B cell (primary cell): Measurements from ENCODE around the gene MYLK4. TPM values are rescaled to one million over a fixed set of nuclear protein-coding genes. Genes with fewer than 3 reads are reported as not detected.
A peak's percentile ranks its signal among the peaks of the same experiment; 100 is the strongest.

Experiments used
- ATAC-seq: fragments of 200-7000 bp; cut with Tn5 transposase; one replicate; pipeline ENCODE4 v1.10.0; 2021; ENCODE audit warnings: low read depth, mild to moderate bottlenecking, moderate number of reproducible peaks, moderate library complexity
- CTCF ChIA-PET: fragments of 350-600 bp; sonication (Branson Sonifier 250); formaldehyde crosslinking; loops from one replicate; lab custom pipeline; 2021; ENCODE audit warnings: antibody characterized with exemption, inconsistent platforms; lab: Charles Lee
- POLR2A ChIA-PET: fragments of 350-600 bp; sonication (Branson Sonifier 250); formaldehyde crosslinking; loops from one replicate; lab custom pipeline; 2021; ENCODE audit warnings: antibody characterized with exemption; lab: Charles Lee
- DNase-seq: peaks from one replicate; pipeline ENCODE4 v3.0.0; 2013
- H2AFZ ChIP-seq: 2 replicates; pipeline ENCODE4 v1.6.1; 2012; ENCODE audit warnings: mild to moderate bottlenecking, low read depth, low read length; ENCODE audit not compliant: insufficient read depth, poor library complexity, severe bottlenecking
- H3K27ac ChIP-seq, 2 donors: 1 replicate in 1 of 2; 2 replicates in 1 of 2; pipeline ENCODE4 v1.5.1; 2012 to 2013; ENCODE audit warnings: low read length in 2 of 2, mild to moderate bottlenecking in 2 of 2, moderate library complexity in 1 of 2
- H3K27me3 ChIP-seq, 4 experiments: fragments of 200-600 bp in 1 of 4; sonication (generic) in 1 of 4; replicated peaks in 1 of 4; 1 replicate in 2 of 4; 2 replicates in 2 of 4; pipeline versions ENCODE4 v1.6.1 to v1.7.0; 2013 to 2016; ENCODE audit warnings: low read length in 3 of 4, mild to moderate bottlenecking in 2 of 4, mixed read lengths in 1 of 4, moderate library complexity in 1 of 4; ENCODE audit not compliant: insufficient read depth in 4 of 4, control insufficient read depth in 3 of 4; ENCODE audit errors: control extremely low read depth in 1 of 4
- H3K36me3 ChIP-seq, 2 experiments: replicated peaks in 1 of 2; 1 replicate in 1 of 2; 2 replicates in 1 of 2; pipeline versions ENCODE4 v1.6.1 to v1.7.1; 2013; ENCODE audit warnings: low read length in 1 of 2; ENCODE audit not compliant: insufficient read depth in 2 of 2, control insufficient read depth in 1 of 2; ENCODE audit errors: control extremely low read depth in 1 of 2, extremely low read depth in 1 of 2
- H3K4me1 ChIP-seq, 2 donors: fragments of 200-600 bp in 1 of 2; sonication (generic) in 1 of 2; 1 replicate in 1 of 2; 2 replicates in 1 of 2; pipeline versions ENCODE4 v1.5.1 to v1.6.1; 2013 to 2017; ENCODE audit warnings: low read length in 2 of 2; ENCODE audit not compliant: control insufficient read depth in 2 of 2, insufficient read depth in 2 of 2
- H3K4me2 ChIP-seq: replicated peaks from 2 replicates; pipeline ENCODE3; 2012; ENCODE audit warnings: mild to moderate bottlenecking, low read depth, low read length; ENCODE audit not compliant: poor library complexity, severe bottlenecking
- H3K4me3 ChIP-seq, 5 experiments: fragments of 200-600 bp in 1 of 5; sonication (generic) in 1 of 5; 1 replicate in 3 of 5; 2 replicates in 2 of 5; pipeline versions ENCODE4 v1.5.1 to v1.7.0; 2011 to 2016; ENCODE audit warnings: low read length in 4 of 5, mild to moderate bottlenecking in 4 of 5, low read depth in 2 of 5, control low read depth in 1 of 5, moderate library complexity in 1 of 5; ENCODE audit not compliant: insufficient read depth in 1 of 5; ENCODE audit errors: control extremely low read depth in 1 of 5, extremely low read depth in 1 of 5
- H3K79me2 ChIP-seq: fragments of 200-600 bp; sonication (generic); one replicate; pipeline ENCODE4 v1.6.0; 2016; ENCODE audit warnings: low read length; ENCODE audit not compliant: control insufficient read depth, insufficient read depth
- H3K9ac ChIP-seq: fragments of 200-600 bp; sonication (generic); 2 replicates; pipeline ENCODE4 v1.6.1; 2017; ENCODE audit warnings: mild to moderate bottlenecking, low read length, moderate library complexity
- H3K9me3 ChIP-seq, 3 donors: one replicate each; pipeline versions ENCODE4 v1.6.1 to v1.7.1; 2013; ENCODE audit warnings: low read length in 2 of 3; ENCODE audit not compliant: control insufficient read depth in 2 of 3, insufficient read depth in 1 of 3; ENCODE audit errors: control extremely low read depth in 1 of 3
- H4K20me1 ChIP-seq: 2 replicates; pipeline ENCODE4 v1.6.0; 2012; ENCODE audit warnings: mild to moderate bottlenecking, low read length; ENCODE audit not compliant: insufficient read depth, control insufficient read depth, poor library complexity, severe bottlenecking
- H3K27ac Mint-ChIP-seq: one replicate; pipeline ENCODE4 v1.8.0; 2021; ENCODE audit warnings: mixed read lengths
- H3K27me3 Mint-ChIP-seq: one replicate; pipeline ENCODE4 v1.8.0; 2021; ENCODE audit warnings: mixed read lengths
- H3K4me1 Mint-ChIP-seq: one replicate; pipeline ENCODE4 v1.8.0; 2021; ENCODE audit warnings: mixed read lengths
- H3K4me3 Mint-ChIP-seq: one replicate; pipeline ENCODE4 v1.8.0; 2021; ENCODE audit warnings: mixed read lengths
- H3K9me3 Mint-ChIP-seq: one replicate; pipeline ENCODE4 v1.8.0; 2022; ENCODE audit warnings: mixed read lengths; ENCODE audit not compliant: insufficient read depth
- EZH2 ChIP-seq: IDR thresholded peaks from 2 replicates; pipeline ENCODE4 v1.6.1; 2012; ENCODE audit warnings: borderline replicate concordance, low read depth, mild to moderate bottlenecking, moderate library complexity, low read length; ENCODE audit not compliant: insufficient read depth, poor library complexity, severe bottlenecking
- WGBS: methylation state at CpG from one replicate; pipeline ENCODE4 v1.1.5; 2013; ENCODE audit warnings: missing lambda C conversion rate; ENCODE audit not compliant: insufficient coverage; 5-methylcytosine and 5-hydroxymethylcytosine counted together
- intact Hi-C: fragments of 100-400 bp; cut with micrococcal nuclease; formaldehyde crosslinking; loops from one replicate; pipeline ENCODE4 v1.10.0; 2022
- polyA plus RNA-seq: library from polyadenylated mRNA; depleted of rRNA; stranded (reverse); fragments of >200 nt; gene quantifications from 2 replicates; pipeline ENCODE4 v1.2.3, GENCODE V29; 2012
- total RNA-seq, 2 donors: library from RNA; stranded (reverse); fragments of 120-200 nt in 1 of 2; gene quantifications; 1 replicate in 1 of 2; 2 replicates in 1 of 2; pipeline versions ENCODE4 v1.2.3 to v1.2.4, GENCODE V29; 2013 to 2022
- TF ChIP-seq, protein P1 (sequence below): fragments of 200-600 bp; IDR thresholded peaks from one replicate; pipeline ENCODE4 v1.8.0; 2022; ENCODE audit warnings: antibody characterized with exemption, mild to moderate bottlenecking

MYLK4 gene
- total and polyA plus RNA-seq, 2 donors (not counting 1 experiment from before 2014, with no cell fraction given) = 0.51 to 1.2 TPM

DNA sequence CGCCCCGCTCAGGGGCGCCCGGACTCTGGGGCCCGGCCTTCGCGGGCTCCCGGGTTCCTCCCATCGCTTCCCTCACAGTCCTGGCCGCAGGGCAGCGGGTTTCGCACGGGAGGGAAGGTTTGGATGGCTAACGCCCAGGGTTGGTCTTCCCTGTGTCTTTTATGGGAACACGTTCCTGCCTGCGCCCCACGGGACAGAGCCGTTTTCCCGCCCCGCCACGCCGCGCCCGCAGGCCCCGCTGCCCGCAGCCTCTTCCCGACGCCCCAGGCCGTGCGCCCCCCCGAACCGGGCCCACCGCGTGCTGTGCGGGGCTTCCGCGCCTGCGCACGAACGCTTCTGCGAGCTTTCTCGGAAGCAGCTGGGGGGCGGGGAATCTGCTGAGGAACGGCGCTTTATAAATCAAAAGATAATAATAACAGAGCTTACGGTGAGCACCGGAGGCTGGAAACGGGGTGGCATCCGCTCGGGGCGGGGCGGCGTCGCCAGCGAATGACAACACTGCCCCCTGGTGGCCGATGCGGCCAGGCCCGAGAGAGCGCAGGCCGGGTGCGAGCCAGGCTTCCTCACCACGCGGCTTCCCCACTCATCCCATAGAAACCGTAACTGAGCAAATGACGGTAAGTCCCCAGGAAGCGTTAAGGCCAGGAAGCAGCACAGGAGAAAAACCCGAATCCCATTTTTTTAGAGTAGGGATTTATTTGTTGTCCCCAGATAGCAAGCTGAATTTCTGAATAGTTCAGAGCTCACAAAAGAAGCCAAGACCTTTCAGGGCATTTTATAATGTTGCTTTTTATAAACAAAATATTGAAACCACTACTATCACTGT, 116.4 kb downstream of the MYLK4 start:
- intact Hi-C loops = loop anchor here (1.0 to 10.0 kb wide), 5 partner anchors 61 to 1038 kb away; no protein-coding TSS in a partner anchor

More for the DNA sequence above, 116.4 kb downstream of the MYLK4 start:
- Mint-ChIP-seq H3K9me3 (no peaks in the 10 kb centered on the region), H3K4me3 (peak overlapping the region; percentile 80), H3K4me1 (peaks cover 6% of the 10 kb centered on the region), H3K27me3 (peaks cover 18% of the 10 kb centered on the region), H3K27ac (peak overlapping the region; percentile 26)
- no peaks in the 10 kb centered on the region for H4K20me1 ChIP-seq
- peak; percentile 83 for DNase-seq
- ATAC-seq = peak; percentile 96
- TF ChIP-seq EZH2 = no peak
- TF ChIP-seq, protein P1, sequence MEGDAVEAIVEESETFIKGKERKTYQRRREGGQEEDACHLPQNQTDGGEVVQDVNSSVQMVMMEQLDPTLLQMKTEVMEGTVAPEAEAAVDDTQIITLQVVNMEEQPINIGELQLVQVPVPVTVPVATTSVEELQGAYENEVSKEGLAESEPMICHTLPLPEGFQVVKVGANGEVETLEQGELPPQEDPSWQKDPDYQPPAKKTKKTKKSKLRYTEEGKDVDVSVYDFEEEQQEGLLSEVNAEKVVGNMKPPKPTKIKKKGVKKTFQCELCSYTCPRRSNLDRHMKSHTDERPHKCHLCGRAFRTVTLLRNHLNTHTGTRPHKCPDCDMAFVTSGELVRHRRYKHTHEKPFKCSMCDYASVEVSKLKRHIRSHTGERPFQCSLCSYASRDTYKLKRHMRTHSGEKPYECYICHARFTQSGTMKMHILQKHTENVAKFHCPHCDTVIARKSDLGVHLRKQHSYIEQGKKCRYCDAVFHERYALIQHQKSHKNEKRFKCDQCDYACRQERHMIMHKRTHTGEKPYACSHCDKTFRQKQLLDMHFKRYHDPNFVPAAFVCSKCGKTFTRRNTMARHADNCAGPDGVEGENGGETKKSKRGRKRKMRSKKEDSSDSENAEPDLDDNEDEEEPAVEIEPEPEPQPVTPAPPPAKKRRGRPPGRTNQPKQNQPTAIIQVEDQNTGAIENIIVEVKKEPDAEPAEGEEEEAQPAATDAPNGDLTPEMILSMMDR = peak; percentile 97
- CTCF ChIA-PET = interaction anchor here (0.6 to 7.1 kb wide), 34 partner anchors 9 to 1217 kb away, joined by 3 to 143 read pairs (median 4); partner anchors contain the start of gene MYLK4
- peak overlapping the region; percentile 85 for H3K4me2 ChIP-seq
- H2AFZ ChIP-seq = peak overlapping the region; percentile 91
- H3K9me3 ChIP-seq = no peaks in the 10 kb centered on the region
- peak overlapping the region; percentile 64 for H3K9ac ChIP-seq
- POLR2A ChIA-PET = interaction anchor here (0.7 kb wide), 1 partner anchor 123 kb away, joined by 5 read pairs; no protein-coding TSS in a partner anchor
- H3K4me1 ChIP-seq = peaks cover 5 to 10% of the 10 kb centered on the region in 2 donors
- no peaks in the 10 kb centered on the region for H3K36me3 ChIP-seq
- no peak overlapping the region for H3K27ac ChIP-seq
- H3K4me3 ChIP-seq = peak overlapping the region in 4 of 5 experiments; percentile 34 to 63 (median 48)
- H3K27me3 ChIP-seq = peaks cover 0 to 5% (median under 1%) of the 10 kb centered on the region in 4 experiments
- no peaks in the 10 kb centered on the region for H3K79me2 ChIP-seq
- 8% methylated on average over 62 of the region's 67 CpGs for WGBS
